ENCODE results near the gene RUBCN.

Gene RUBCN

DNA sequence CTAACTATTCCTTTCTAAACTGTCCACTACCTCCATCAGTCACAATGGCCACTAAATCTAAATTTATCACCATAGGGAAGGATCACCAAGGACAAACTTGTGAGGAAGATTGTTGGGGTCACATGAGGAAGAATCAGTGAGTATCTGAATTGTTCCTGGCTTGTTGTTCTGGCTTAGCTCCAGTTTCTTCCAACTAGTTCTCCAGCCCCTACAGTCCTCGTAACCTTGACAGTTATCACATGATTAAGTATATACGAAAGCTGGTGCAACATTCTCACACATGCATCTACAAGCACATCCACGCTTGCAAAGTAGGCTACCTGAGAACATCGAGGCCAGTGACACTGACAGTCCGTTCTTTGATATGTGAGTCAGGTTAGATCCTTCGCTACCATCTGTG lies 46.0 kb downstream of the RUBCN start:
- TF ChIP-seq, protein P1, sequence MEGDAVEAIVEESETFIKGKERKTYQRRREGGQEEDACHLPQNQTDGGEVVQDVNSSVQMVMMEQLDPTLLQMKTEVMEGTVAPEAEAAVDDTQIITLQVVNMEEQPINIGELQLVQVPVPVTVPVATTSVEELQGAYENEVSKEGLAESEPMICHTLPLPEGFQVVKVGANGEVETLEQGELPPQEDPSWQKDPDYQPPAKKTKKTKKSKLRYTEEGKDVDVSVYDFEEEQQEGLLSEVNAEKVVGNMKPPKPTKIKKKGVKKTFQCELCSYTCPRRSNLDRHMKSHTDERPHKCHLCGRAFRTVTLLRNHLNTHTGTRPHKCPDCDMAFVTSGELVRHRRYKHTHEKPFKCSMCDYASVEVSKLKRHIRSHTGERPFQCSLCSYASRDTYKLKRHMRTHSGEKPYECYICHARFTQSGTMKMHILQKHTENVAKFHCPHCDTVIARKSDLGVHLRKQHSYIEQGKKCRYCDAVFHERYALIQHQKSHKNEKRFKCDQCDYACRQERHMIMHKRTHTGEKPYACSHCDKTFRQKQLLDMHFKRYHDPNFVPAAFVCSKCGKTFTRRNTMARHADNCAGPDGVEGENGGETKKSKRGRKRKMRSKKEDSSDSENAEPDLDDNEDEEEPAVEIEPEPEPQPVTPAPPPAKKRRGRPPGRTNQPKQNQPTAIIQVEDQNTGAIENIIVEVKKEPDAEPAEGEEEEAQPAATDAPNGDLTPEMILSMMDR (conservative IDR thresholded peaks at IDR 0.05; ENCODE audit: control insufficient read depth, insufficient read depth, low read depth, low read length): no peak
- no peak overlapping the region for H3K4me3 ChIP-seq (ENCODE audit: control insufficient read depth, low read depth, low read length)
- no peak for DNase-seq (ENCODE audit: low read depth)

GRCh38 chr3:197687570-197687969 lies 49.1 kb downstream of the RUBCN start:
- TF ChIP-seq, protein P1 (conservative IDR thresholded peaks at IDR 0.05; ENCODE audit: control insufficient read depth, insufficient read depth, low read depth, low read length): no peak
- DNase-seq (ENCODE audit: low read depth): no peak

GRCh38 chr3:197686899-197687298 lies 49.8 kb downstream of the RUBCN start:
- no peak overlapping the region for H3K4me3 ChIP-seq (ENCODE audit: control insufficient read depth, low read depth, low read length)
- DNase-seq (ENCODE audit: low read depth): no peak
- TF ChIP-seq, protein P1 (conservative IDR thresholded peaks at IDR 0.05; ENCODE audit: control insufficient read depth, insufficient read depth, low read depth, low read length): no peak

More at GRCh38 chr3:197687570-197687969, 49.1 kb downstream of the RUBCN start:
- no peak overlapping the region for H3K4me3 ChIP-seq (ENCODE audit: control insufficient read depth, low read depth, low read length)

DNA sequence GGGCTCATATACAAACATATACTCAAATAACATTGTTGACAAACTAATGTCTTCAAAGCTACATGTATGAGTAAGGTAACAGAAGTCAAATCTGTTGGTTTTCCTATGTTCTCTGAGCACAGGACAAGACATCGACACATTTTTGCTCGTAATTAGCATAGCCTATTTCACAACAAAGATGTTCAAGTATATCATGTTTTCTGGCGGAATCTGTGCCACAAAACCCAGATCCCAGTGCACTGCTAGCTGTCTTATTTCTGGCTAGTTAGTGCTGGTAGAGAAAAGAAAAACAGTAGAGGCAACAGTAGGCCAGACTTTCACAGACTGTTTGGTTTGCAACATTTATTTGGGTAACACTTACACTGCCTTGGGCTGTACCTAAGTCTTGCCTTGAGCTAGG lies 51.2 kb downstream of the RUBCN start:
- TF ChIP-seq, protein P1 (conservative IDR thresholded peaks at IDR 0.05; ENCODE audit: control insufficient read depth, insufficient read depth, low read depth, low read length): no peak
- DNase-seq (ENCODE audit: low read depth): no peak
- no peak overlapping the region for H3K4me3 ChIP-seq (ENCODE audit: control insufficient read depth, low read depth, low read length)

DNA sequence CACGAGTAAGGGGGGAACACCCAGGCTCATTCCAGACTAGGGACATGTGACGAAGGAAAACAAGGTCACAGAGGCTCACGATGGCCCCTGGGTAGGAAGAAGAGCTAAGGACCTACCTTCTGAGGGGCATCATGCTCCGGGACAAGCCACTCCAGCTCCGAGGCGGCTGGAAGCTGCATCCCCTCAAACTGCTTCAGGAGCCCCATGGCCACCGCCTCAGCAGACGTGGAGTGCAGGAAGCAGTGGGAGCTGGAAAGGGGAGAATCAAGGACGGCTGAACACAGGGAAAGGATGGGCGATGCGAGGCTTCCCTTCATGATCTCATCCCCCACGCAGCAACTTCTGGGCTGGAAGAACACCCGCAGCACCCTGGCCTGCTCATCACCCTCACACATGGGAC lies 53.5 kb downstream of the RUBCN start:
- DNase-seq (ENCODE audit: low read depth): no peak
- no peak overlapping the region for H3K4me3 ChIP-seq (ENCODE audit: control insufficient read depth, low read depth, low read length)

GRCh38 chr3:197682713-197683112 lies 54.0 kb downstream of the RUBCN start:
- no peak for DNase-seq (ENCODE audit: low read depth)
- TF ChIP-seq, protein P1 (conservative IDR thresholded peaks at IDR 0.05; ENCODE audit: control insufficient read depth, insufficient read depth, low read depth, low read length): no peak
- H3K4me3 ChIP-seq (ENCODE audit: control insufficient read depth, low read depth, low read length): no peak overlapping the region

More for the DNA sequence above, 53.5 kb downstream of the RUBCN start:
- TF ChIP-seq, protein P1 (conservative IDR thresholded peaks at IDR 0.05; ENCODE audit: control insufficient read depth, insufficient read depth, low read depth, low read length): no peak

GRCh38 chr3:197680955-197681521 lies 55.7 kb downstream of the RUBCN start:
- TF ChIP-seq, protein P1 (conservative IDR thresholded peaks at IDR 0.05; ENCODE audit: control insufficient read depth, insufficient read depth, low read depth, low read length): no peak
- no peak overlapping the region for H3K4me3 ChIP-seq (ENCODE audit: control insufficient read depth, low read depth, low read length)
- DNase-seq (ENCODE audit: low read depth): no peak

Measured in fibroblast of mammary gland (primary cell).